H1 (cell line): Measurements from ENCODE around the gene FADS3.

Source experiments
- EZH2 ChIP-seq: fragments of 200-600 bp; sonication (generic); IDR thresholded peaks from 2 replicates; pipeline ENCODE4 v1.7.1; 2012; ENCODE audit warnings: low read depth, mild to moderate bottlenecking, moderate library complexity, low read length, inconsistent platforms; ENCODE audit not compliant: severe bottlenecking
- KDM5A ChIP-seq: fragments of 200-600 bp; IDR thresholded peaks from 2 replicates; pipeline ENCODE4 v1.7.1; 2012; ENCODE audit warnings: mild to moderate bottlenecking, low read length, inconsistent platforms, mixed read lengths
- RAD21 ChIP-seq, 2 experiments: IDR thresholded peaks in 1 of 2; conservative IDR thresholded peaks in 1 of 2; 2 replicates each; pipeline ENCODE4 v1.6.1; 2011; ENCODE audit warnings: low read depth in 2 of 2, low read length in 2 of 2, improper control_type of control experiment in 1 of 2, inconsistent platforms in 1 of 2, mild to moderate bottlenecking in 1 of 2, moderate library complexity in 1 of 2
- TF ChIP-seq, protein P1 (sequence below), 3 experiments: IDR thresholded peaks; 1 replicate in 2 of 3; 2 replicates in 1 of 3; pipeline versions ENCODE4 v1.5.1 to v1.6.1; 2011; ENCODE audit warnings: low read length in 3 of 3, mild to moderate bottlenecking in 3 of 3, inconsistent platforms in 2 of 3, low read depth in 1 of 3, moderate library complexity in 1 of 3; ENCODE audit not compliant: insufficient read depth in 1 of 3; ENCODE audit errors: control extremely low read depth in 1 of 3

GRCh38 chr11:61838921-61839320 lies 52.4 kb downstream of the FADS3 start:
- TF ChIP-seq KDM5A (no peak), RAD21 (IDR thresholded peaks at IDR 0.05 in 1 of 2, conservative IDR thresholded peaks at IDR 0.05 in 1 of 2; ENCODE audit: low read depth in 2 of 2, low read length in 2 of 2) (no peak), EZH2 (no peak)
- TF ChIP-seq, protein P1, sequence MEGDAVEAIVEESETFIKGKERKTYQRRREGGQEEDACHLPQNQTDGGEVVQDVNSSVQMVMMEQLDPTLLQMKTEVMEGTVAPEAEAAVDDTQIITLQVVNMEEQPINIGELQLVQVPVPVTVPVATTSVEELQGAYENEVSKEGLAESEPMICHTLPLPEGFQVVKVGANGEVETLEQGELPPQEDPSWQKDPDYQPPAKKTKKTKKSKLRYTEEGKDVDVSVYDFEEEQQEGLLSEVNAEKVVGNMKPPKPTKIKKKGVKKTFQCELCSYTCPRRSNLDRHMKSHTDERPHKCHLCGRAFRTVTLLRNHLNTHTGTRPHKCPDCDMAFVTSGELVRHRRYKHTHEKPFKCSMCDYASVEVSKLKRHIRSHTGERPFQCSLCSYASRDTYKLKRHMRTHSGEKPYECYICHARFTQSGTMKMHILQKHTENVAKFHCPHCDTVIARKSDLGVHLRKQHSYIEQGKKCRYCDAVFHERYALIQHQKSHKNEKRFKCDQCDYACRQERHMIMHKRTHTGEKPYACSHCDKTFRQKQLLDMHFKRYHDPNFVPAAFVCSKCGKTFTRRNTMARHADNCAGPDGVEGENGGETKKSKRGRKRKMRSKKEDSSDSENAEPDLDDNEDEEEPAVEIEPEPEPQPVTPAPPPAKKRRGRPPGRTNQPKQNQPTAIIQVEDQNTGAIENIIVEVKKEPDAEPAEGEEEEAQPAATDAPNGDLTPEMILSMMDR (IDR thresholded peaks at IDR 0.05; ENCODE audit: control extremely low read depth in 1 of 3, insufficient read depth in 1 of 3, low read depth in 1 of 3, low read length in 3 of 3): no peak
